Measurements from ENCODE around the gene OTOP3.
"Not testable (repeated sequence)": the region's sequence is repeated elsewhere in the genome, so short reads cannot be mapped to it uniquely, and the experiment has no call there.

OTOP3 gene

GRCh38 chr17:74959826-74960515 is 24.3 kb downstream of the OTOP3 start:
- H3K9me3 Mint-ChIP-seq (ENCODE audit: low read depth) = no peaks in the 10 kb centered on the region
- no peak overlapping the region for H3K27ac Mint-ChIP-seq
- peaks cover 7% of the 10 kb centered on the region for H3K4me1 Mint-ChIP-seq (ENCODE audit: low read depth)
- no peaks in the 10 kb centered on the region for H3K36me3 Mint-ChIP-seq
- no peak overlapping the region for H3K4me3 Mint-ChIP-seq
- H3K27me3 Mint-ChIP-seq = no peaks in the 10 kb centered on the region

- Mint-ChIP-seq H3K27ac (peak overlapping the region; percentile 41), H3K4me1 (ENCODE audit: low read depth) (peaks cover 7% of the 10 kb centered on the region), H3K9me3 (ENCODE audit: low read depth) (no peaks in the 10 kb centered on the region), H3K4me3 (no peak overlapping the region), H3K36me3 (no peaks in the 10 kb centered on the region), H3K27me3 (no peaks in the 10 kb centered on the region)
These were observed 25.1 kb downstream of the OTOP3 start for GRCh38 chr17:74960570-74961342.

GRCh38 chr17:74961657-74962350 is 26.1 kb downstream of the OTOP3 start:
- Mint-ChIP-seq H3K36me3 (no peaks in the 10 kb centered on the region), H3K27me3 (no peaks in the 10 kb centered on the region), H3K9me3 (ENCODE audit: low read depth) (no peaks in the 10 kb centered on the region), H3K27ac (no peak overlapping the region), H3K4me1 (ENCODE audit: low read depth) (peaks cover 7% of the 10 kb centered on the region), H3K4me3 (no peak overlapping the region)

GRCh38 chr17:74962622-74963394 is 27.1 kb downstream of the OTOP3 start:
- H3K36me3 Mint-ChIP-seq = no peaks in the 10 kb centered on the region
- no peaks in the 10 kb centered on the region for H3K9me3 Mint-ChIP-seq (ENCODE audit: low read depth)
- no peak overlapping the region for H3K4me3 Mint-ChIP-seq
- H3K27ac Mint-ChIP-seq = no peak overlapping the region
- no peaks in the 10 kb centered on the region for H3K27me3 Mint-ChIP-seq
- H3K4me1 Mint-ChIP-seq (ENCODE audit: low read depth) = peaks cover 7% of the 10 kb centered on the region

- Mint-ChIP-seq H3K4me3 (no peak overlapping the region), H3K27ac (no peak overlapping the region), H3K27me3 (no peaks in the 10 kb centered on the region), H3K9me3 (ENCODE audit: low read depth) (no peaks in the 10 kb centered on the region), H3K36me3 (no peaks in the 10 kb centered on the region), H3K4me1 (ENCODE audit: low read depth) (peaks cover 7% of the 10 kb centered on the region)
These were observed 28.0 kb downstream of the OTOP3 start for GRCh38 chr17:74963656-74964055.

GRCh38 chr17:74964246-74964761 is 28.6 kb downstream of the OTOP3 start:
- Mint-ChIP-seq H3K27ac (no peak overlapping the region), H3K4me3 (no peak overlapping the region), H3K4me1 (ENCODE audit: low read depth) (peaks cover 7% of the 10 kb centered on the region), H3K27me3 (no peaks in the 10 kb centered on the region), H3K36me3 (no peaks in the 10 kb centered on the region), H3K9me3 (ENCODE audit: low read depth) (no peaks in the 10 kb centered on the region)

- H3K4me1 Mint-ChIP-seq (ENCODE audit: low read depth) = peaks cover 7% of the 10 kb centered on the region
- no peak overlapping the region for H3K27ac Mint-ChIP-seq
These were observed 29.4 kb downstream of the OTOP3 start for GRCh38 chr17:74964988-74965622.

GRCh38 chr17:74968361-74968780 is 32.7 kb downstream of the OTOP3 start:
- H3K4me3 Mint-ChIP-seq = no peak overlapping the region
- no peaks in the 10 kb centered on the region for H3K27me3 Mint-ChIP-seq
- peaks cover 9% of the 10 kb centered on the region for H3K4me1 Mint-ChIP-seq (ENCODE audit: low read depth)
- no peak overlapping the region for H3K27ac Mint-ChIP-seq
- H3K36me3 Mint-ChIP-seq = no peaks in the 10 kb centered on the region
- no peaks in the 10 kb centered on the region for H3K9me3 Mint-ChIP-seq (ENCODE audit: low read depth)

More at GRCh38 chr17:74964988-74965622, 29.4 kb downstream of the OTOP3 start:
- Mint-ChIP-seq H3K9me3 (ENCODE audit: low read depth) (no peaks in the 10 kb centered on the region), H3K4me3 (no peak overlapping the region), H3K36me3 (no peaks in the 10 kb centered on the region), H3K27me3 (no peaks in the 10 kb centered on the region)

GRCh38 chr17:74969501-74969900 is 33.8 kb downstream of the OTOP3 start:
- not testable (repeated sequence) for H3K4me3 Mint-ChIP-seq; H3K27me3 Mint-ChIP-seq; H3K9me3 Mint-ChIP-seq (ENCODE audit: low read depth); H3K36me3 Mint-ChIP-seq; H3K4me1 Mint-ChIP-seq (ENCODE audit: low read depth); H3K27ac Mint-ChIP-seq

GRCh38 chr17:74970395-74970794 is 34.7 kb downstream of the OTOP3 start:
- no peaks in the 10 kb centered on the region for H3K36me3 Mint-ChIP-seq
- H3K27me3 Mint-ChIP-seq = no peaks in the 10 kb centered on the region
- peak overlapping the region; percentile 32 for H3K4me3 Mint-ChIP-seq
- H3K4me1 Mint-ChIP-seq (ENCODE audit: low read depth) = peaks cover 9% of the 10 kb centered on the region
- no peak overlapping the region for H3K27ac Mint-ChIP-seq
- no peaks in the 10 kb centered on the region for H3K9me3 Mint-ChIP-seq (ENCODE audit: low read depth)

GRCh38 chr17:74971069-74971841 is 35.6 kb downstream of the OTOP3 start:
- no peaks in the 10 kb centered on the region for H3K9me3 Mint-ChIP-seq (ENCODE audit: low read depth)
- no peak overlapping the region for H3K27ac Mint-ChIP-seq
- no peaks in the 10 kb centered on the region for H3K36me3 Mint-ChIP-seq
- peak overlapping the region; percentile 66 for H3K4me3 Mint-ChIP-seq
- H3K4me1 Mint-ChIP-seq (ENCODE audit: low read depth) = peaks cover 9% of the 10 kb centered on the region
- no peaks in the 10 kb centered on the region for H3K27me3 Mint-ChIP-seq

- no peaks in the 10 kb centered on the region for H3K36me3 Mint-ChIP-seq
- H3K4me1 Mint-ChIP-seq (ENCODE audit: low read depth) = peaks cover 9% of the 10 kb centered on the region
- no peaks in the 10 kb centered on the region for H3K27me3 Mint-ChIP-seq
- no peak overlapping the region for H3K27ac Mint-ChIP-seq
- H3K9me3 Mint-ChIP-seq (ENCODE audit: low read depth) = no peaks in the 10 kb centered on the region
- H3K4me3 Mint-ChIP-seq = peak overlapping the region; percentile 66
These were observed 36.1 kb downstream of the OTOP3 start for GRCh38 chr17:74971842-74972106.

- Mint-ChIP-seq H3K27ac (peak within 1 kb of the TSS; percentile 22), H3K27me3 (no peaks in the 10 kb centered on the region), H3K36me3 (no peaks in the 10 kb centered on the region), H3K4me1 (ENCODE audit: low read depth) (peaks cover 9% of the 10 kb centered on the region), H3K9me3 (ENCODE audit: low read depth) (no peaks in the 10 kb centered on the region), H3K4me3 (peak within 1 kb of the TSS; percentile 91)
These were observed 36.6 kb downstream of the OTOP3 start, which contains the start of gene HID1 for GRCh38 chr17:74972107-74972972. TSS of gene HID1 (minus strand) at chr17:74972759. CDS start at chr17:74972656, 103 bp downstream.

All from activated naive CD8-positive, alpha-beta T cell (primary cell).